SK-N-SH (cell line): ENCODE results near the gene HAVCR1.

Experiments used
- CTCF ChIP-seq: fragments of 200-600 bp; sonication (generic); IDR thresholded peaks from 2 replicates; pipeline ENCODE4 v1.6.1; 2017; ENCODE audit warnings: antibody characterized with exemption, mild to moderate bottlenecking, moderate library complexity
- PBX3 ChIP-seq: IDR thresholded peaks from 2 replicates; pipeline ENCODE4; 2012
- POLR2AphosphoS5 ChIP-seq: IDR thresholded peaks from 2 replicates; pipeline ENCODE4 v1.6.1; 2012; ENCODE audit warnings: low read depth, low read length
- RCOR1 ChIP-seq: fragments of 150-350 bp; IDR thresholded peaks from 2 replicates; pipeline ENCODE4 v1.6.1; 2017; ENCODE audit warnings: antibody characterized with exemption, low read length

- TF ChIP-seq POLR2AphosphoS5 (no peak), RCOR1 (no peak), CTCF (no peak), PBX3 (no peak)
Measured at GRCh38 chr5:157066080-157066479, 7.2 kb upstream of the HAVCR1 start.
